Ammon's horn (tissue), 1 donor: ENCODE results near the gene SREBF1.

Experiments
- DNase-seq: peaks from one replicate; pipeline ENCODE4 v3.0.0-alpha.2; 2016; ENCODE audit warnings: low spot score

Gene SREBF1

GRCh38 chr17:17763136-17763535 is 73.7 kb downstream of the SREBF1 start:
- DNase-seq, result no peak

- DNase-seq, result no peak
Observed at GRCh38 chr17:17762744-17763105, 74.1 kb downstream of the SREBF1 start.
